GM21528 (cell line): ENCODE data around the gene HINFP.
"Not testable (repeated sequence)": the region's sequence is repeated elsewhere in the genome, so short reads cannot be mapped to it uniquely, and the experiment has no call there.

Experiments used
- ATAC-seq: cut with Tn5 transposase; IDR thresholded peaks from one replicate; pipeline ENCODE4 v1.9.1; 2021; ENCODE audit warnings: mild to moderate bottlenecking, moderate library complexity; ENCODE audit not compliant: unreplicated experiment, low FRiP score

HINFP gene

GRCh38 chr11:119180729-119181676 is 59.6 kb downstream of the HINFP start:
- no peak for ATAC-seq

- no peak for ATAC-seq
Measured at GRCh38 chr11:119181677-119182412, 60.5 kb downstream of the HINFP start.

GRCh38 chr11:119184399-119184798 is 63.0 kb downstream of the HINFP start:
- ATAC-seq = not testable (repeated sequence)
